Fibroblast of lung (primary cell): ENCODE measurements around the gene CTBS.

Experiments used
- CTCF ChIP-seq, 2 donors: IDR thresholded peaks in 1 of 2; conservative IDR thresholded peaks in 1 of 2; 1 replicate in 1 of 2; 2 replicates in 1 of 2; pipeline ENCODE4 v1.5.1; 2011 to 2012; ENCODE audit warnings: low read length in 2 of 2, control low read depth in 1 of 2, inconsistent platforms in 1 of 2, low read depth in 1 of 2, mild to moderate bottlenecking in 1 of 2
- EZH2 ChIP-seq: IDR thresholded peaks from 2 replicates; pipeline ENCODE4 v1.5.1; 2012; ENCODE audit warnings: low read length, control low read depth, mild to moderate bottlenecking; ENCODE audit errors: missing control alignments

GRCh38 chr1:84613026-84613425 lies 38.8 kb upstream of the CTBS start:
- TF ChIP-seq CTCF (conservative IDR thresholded peaks at IDR 0.05 in 1 of 2, IDR thresholded peaks at IDR 0.05 in 1 of 2; ENCODE audit: low read depth in 1 of 2, low read length in 2 of 2) (no peak), EZH2 (no peak)
